GM21423 (cell line): ENCODE measurements around the gene CFAP20DC.
"Not testable (repeated sequence)": the region's sequence is repeated elsewhere in the genome, so short reads cannot be mapped to it uniquely, and the experiment has no call there.

Source experiments
- ATAC-seq: cut with Tn5 transposase; IDR thresholded peaks from one replicate; pipeline ENCODE4 v1.9.1; 2021; ENCODE audit warnings: mild to moderate bottlenecking, moderate library complexity; ENCODE audit not compliant: unreplicated experiment

The CFAP20DC gene

GRCh38 chr3:58965865-58966264, 84.0 kb downstream of the CFAP20DC start:
- no peak for ATAC-seq

GRCh38 chr3:58963928-58964503, 85.8 kb downstream of the CFAP20DC start:
- no peak for ATAC-seq

GRCh38 chr3:58962816-58963215, 87.0 kb downstream of the CFAP20DC start:
- ATAC-seq, result no peak

GRCh38 chr3:58962040-58962651, 87.7 kb downstream of the CFAP20DC start:
- ATAC-seq, result no peak

GRCh38 chr3:58955308-58955707, 94.5 kb downstream of the CFAP20DC start:
- ATAC-seq, result no peak

GRCh38 chr3:58953288-58953687, 96.5 kb downstream of the CFAP20DC start:
- ATAC-seq, result no peak

GRCh38 chr3:58952128-58952917, 97.5 kb downstream of the CFAP20DC start:
- peak; percentile 87 for ATAC-seq

GRCh38 chr3:58948018-58948417, 101.8 kb downstream of the CFAP20DC start:
- ATAC-seq, result no peak

GRCh38 chr3:58946875-58947274, 103.0 kb downstream of the CFAP20DC start:
- no peak for ATAC-seq

GRCh38 chr3:58938057-58938456, 111.8 kb downstream of the CFAP20DC start:
- no peak for ATAC-seq

GRCh38 chr3:58924578-58924977, 125.2 kb downstream of the CFAP20DC start:
- no peak for ATAC-seq

- no peak for ATAC-seq
Measured at GRCh38 chr3:58900386-58900785, 149.4 kb downstream of the CFAP20DC start.

- ATAC-seq, result no peak
Measured at GRCh38 chr3:58899953-58900298, 149.9 kb downstream of the CFAP20DC start.

- ATAC-seq, result peak; percentile 81
Measured at GRCh38 chr3:58899159-58899952, 150.5 kb downstream of the CFAP20DC start.

GRCh38 chr3:58898513-58898912, 151.3 kb downstream of the CFAP20DC start:
- no peak for ATAC-seq

GRCh38 chr3:58897646-58898045, 152.2 kb downstream of the CFAP20DC start:
- ATAC-seq, result no peak

- ATAC-seq, result not testable (repeated sequence)
Measured at GRCh38 chr3:58895678-58896077, 154.1 kb downstream of the CFAP20DC start.

- not testable (repeated sequence) for ATAC-seq
Measured at GRCh38 chr3:58892526-58892925, 157.3 kb downstream of the CFAP20DC start.

GRCh38 chr3:58888087-58888486, 161.7 kb downstream of the CFAP20DC start:
- ATAC-seq, result no peak

- no peak for ATAC-seq
Measured at GRCh38 chr3:58884453-58884852, 165.4 kb downstream of the CFAP20DC start.

GRCh38 chr3:58880182-58880581, 169.6 kb downstream of the CFAP20DC start:
- no peak for ATAC-seq
